Measurements from ENCODE around the gene PTPN4.

The PTPN4 gene

DNA sequence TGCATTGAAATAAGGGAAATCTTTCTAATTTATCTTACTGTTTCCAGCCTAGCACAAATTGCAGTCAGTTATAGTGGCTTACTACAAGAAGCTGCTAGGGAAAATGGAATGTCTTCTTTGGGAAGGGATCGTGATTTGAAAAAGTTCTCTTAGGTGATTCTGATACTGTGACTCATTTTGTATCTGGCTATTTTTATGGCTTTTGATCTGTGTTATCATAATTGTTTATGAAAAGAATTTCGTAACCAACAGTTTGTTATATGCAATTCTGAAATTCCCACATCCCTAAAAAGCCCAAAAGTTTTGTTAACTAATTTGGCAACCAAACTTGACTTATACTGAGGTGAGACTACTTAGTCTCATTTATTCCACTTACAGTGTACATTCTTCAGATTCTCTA, 12.4 kb downstream of the PTPN4 start:
- no peak overlapping the region for H3K4me3 ChIP-seq
- DNase-seq (ENCODE audit: low spot score): no peak
- no peak for TF ChIP-seq CTCF (IDR thresholded peaks at IDR 0.05)
- no peak overlapping the region for H3K27ac ChIP-seq

- DNase-seq (ENCODE audit: low spot score): no peak
- TF ChIP-seq CTCF (IDR thresholded peaks at IDR 0.05): no peak
- Histone ChIP-seq H3K27ac (no peak overlapping the region), H3K4me3 (no peak overlapping the region)
Observed at GRCh38 chr2:119772767-119773166, 13.0 kb downstream of the PTPN4 start.

DNA sequence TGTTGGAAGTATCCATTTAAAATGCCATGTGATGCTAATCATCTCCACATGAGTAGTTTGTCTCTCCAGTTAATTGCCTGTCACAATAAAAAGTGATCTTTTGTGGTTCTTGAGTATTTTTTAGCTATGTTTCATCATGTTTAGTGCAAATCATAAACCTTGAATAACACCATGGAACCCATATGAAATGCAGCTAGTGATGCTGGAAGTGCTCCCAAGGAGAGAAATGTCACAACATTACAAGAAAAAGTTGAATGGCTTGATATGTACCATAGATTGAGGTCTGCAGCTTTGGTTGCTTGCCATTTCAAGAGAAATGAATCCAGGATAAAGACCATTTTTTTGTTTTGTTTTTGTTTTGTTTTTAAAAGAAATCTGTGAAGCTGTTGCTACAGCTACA, 14.3 kb downstream of the PTPN4 start:
- TF ChIP-seq CTCF (IDR thresholded peaks at IDR 0.05): no peak
- Histone ChIP-seq H3K27ac (no peak overlapping the region), H3K4me3 (no peak overlapping the region)
- DNase-seq (ENCODE audit: low spot score): no peak

DNA sequence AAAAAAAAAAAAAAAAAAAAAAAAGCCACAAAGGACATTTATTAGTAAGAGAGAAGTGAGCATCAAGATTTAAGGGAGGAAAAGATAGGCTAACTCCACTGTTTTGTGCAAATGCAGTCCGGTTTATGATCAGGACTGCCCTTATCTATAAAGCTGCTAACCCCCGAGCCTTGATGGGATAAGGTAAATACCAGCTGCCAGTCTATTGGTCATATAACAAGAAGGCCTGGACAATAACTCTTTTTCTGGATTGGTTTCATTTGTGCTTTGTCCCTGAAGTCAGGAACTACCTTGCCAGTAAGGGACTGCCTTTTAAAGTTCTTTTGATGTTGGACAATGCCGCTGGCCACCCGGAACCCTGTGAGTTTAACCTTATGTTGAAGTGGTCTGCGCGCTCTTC, 15.4 kb downstream of the PTPN4 start:
- H3K4me3 ChIP-seq: no peak overlapping the region
- H3K27ac ChIP-seq: no peak overlapping the region
- no peak for TF ChIP-seq CTCF (IDR thresholded peaks at IDR 0.05)
- DNase-seq (ENCODE audit: low spot score): no peak

- Histone ChIP-seq H3K4me3 (no peak overlapping the region), H3K27ac (no peak overlapping the region)
- DNase-seq (ENCODE audit: low spot score): no peak
- no peak for TF ChIP-seq CTCF (IDR thresholded peaks at IDR 0.05)
Observed at GRCh38 chr2:119782308-119783027, 22.7 kb downstream of the PTPN4 start.

GRCh38 chr2:119784876-119785275, 25.2 kb downstream of the PTPN4 start:
- Histone ChIP-seq H3K27ac (no peak overlapping the region), H3K4me3 (no peak overlapping the region)
- no peak for TF ChIP-seq CTCF (IDR thresholded peaks at IDR 0.05)
- no peak for DNase-seq (ENCODE audit: low spot score)

DNA sequence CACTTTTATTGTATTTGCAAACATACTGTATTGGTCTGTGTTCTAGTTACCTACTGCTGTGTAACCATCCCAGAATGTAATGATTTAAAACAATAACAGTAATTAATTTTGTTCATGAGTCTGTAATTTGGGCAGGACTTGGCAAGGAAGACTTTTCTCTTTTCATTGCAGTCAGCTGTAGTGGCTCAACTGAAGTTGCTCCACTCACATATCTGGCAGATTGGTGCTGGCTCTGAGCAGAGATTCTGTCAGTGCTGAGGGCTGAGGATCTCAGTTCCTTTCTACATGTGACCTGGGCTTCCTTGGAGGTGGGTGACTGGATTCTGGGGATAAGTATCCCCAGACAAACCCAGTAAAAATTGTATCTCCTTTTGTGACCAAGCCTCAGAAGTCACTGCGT, 26.6 kb downstream of the PTPN4 start:
- DNase-seq (ENCODE audit: low spot score): no peak

More for the DNA sequence above, 26.6 kb downstream of the PTPN4 start:
- no peak for TF ChIP-seq CTCF (IDR thresholded peaks at IDR 0.05)
- Histone ChIP-seq H3K4me3 (no peak overlapping the region), H3K27ac (no peak overlapping the region)
